ENCODE measurements around the gene DBH.
"Not testable (repeated sequence)": the region's sequence is repeated elsewhere in the genome, so short reads cannot be mapped to it uniquely, and the experiment has no call there.

DBH gene

DNA sequence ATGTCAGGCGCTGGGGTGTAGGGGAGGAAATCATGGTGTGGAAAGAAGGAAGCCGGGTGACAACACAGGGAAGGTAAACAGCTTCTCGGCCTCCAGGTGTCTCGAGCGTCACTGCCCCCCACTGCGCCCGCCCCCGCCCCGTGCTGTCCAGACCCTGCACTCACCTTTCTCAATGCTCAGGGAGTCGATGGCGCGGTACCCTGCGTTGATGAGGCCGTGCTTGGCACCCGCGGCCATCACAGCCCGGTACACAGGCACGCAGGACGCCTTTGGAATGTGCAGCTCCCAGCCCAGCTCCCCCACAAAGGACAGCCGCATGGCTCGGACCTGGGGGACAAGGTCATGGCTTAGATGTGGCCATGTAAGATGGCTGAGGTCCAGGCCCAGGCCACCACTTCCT, 35.2 kb downstream of the DBH start:
- no peak for TF ChIP-seq ZFX (IDR thresholded peaks at IDR 0.05; ENCODE audit: borderline replicate concordance)
- TF ChIP-seq, protein P1, sequence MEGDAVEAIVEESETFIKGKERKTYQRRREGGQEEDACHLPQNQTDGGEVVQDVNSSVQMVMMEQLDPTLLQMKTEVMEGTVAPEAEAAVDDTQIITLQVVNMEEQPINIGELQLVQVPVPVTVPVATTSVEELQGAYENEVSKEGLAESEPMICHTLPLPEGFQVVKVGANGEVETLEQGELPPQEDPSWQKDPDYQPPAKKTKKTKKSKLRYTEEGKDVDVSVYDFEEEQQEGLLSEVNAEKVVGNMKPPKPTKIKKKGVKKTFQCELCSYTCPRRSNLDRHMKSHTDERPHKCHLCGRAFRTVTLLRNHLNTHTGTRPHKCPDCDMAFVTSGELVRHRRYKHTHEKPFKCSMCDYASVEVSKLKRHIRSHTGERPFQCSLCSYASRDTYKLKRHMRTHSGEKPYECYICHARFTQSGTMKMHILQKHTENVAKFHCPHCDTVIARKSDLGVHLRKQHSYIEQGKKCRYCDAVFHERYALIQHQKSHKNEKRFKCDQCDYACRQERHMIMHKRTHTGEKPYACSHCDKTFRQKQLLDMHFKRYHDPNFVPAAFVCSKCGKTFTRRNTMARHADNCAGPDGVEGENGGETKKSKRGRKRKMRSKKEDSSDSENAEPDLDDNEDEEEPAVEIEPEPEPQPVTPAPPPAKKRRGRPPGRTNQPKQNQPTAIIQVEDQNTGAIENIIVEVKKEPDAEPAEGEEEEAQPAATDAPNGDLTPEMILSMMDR (IDR thresholded peaks at IDR 0.05), result no peak
- H3K27ac ChIP-seq, result no peak overlapping the region

DNA sequence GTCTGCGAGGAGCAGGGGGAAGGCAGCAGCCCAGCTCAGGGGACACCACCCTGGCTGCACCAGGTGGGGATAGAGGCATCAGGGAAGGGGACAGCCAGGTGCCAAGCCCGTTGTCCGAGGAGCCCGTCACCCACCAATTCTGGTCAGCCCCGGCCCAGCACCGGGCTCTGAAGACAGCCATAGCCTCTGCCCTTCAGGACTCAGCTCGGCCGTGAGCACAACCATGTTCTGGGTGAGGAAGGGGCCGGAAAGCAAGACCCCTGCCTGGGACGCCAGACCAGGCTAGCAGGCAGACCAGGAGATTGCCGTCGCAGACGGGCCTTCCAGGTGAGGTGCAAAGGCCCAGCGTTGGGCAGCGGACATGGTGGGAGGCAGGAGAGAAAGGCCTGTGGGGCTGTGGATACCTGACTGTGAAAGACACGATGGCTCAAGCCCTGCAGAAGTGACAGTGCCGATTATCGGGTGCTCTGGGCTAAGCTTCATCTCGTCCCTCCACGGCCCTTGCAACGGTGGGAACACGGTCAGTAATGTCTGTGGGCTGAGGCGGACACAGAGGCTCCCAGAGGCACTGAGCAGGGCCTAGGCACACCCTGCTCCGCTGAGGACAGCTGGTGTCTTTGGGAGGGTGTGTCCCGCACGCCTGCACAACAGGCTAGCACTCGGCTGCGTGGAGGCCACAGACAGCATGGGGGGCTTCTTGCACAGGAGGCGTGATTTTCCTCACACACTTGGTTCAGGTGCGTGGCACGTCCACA, 36.5 kb downstream of the DBH start:
- TF ChIP-seq, protein P1 (IDR thresholded peaks at IDR 0.05), result no peak
- no peak for TF ChIP-seq ZFX (IDR thresholded peaks at IDR 0.05; ENCODE audit: borderline replicate concordance)
- H3K27ac ChIP-seq, result no peak overlapping the region

DNA sequence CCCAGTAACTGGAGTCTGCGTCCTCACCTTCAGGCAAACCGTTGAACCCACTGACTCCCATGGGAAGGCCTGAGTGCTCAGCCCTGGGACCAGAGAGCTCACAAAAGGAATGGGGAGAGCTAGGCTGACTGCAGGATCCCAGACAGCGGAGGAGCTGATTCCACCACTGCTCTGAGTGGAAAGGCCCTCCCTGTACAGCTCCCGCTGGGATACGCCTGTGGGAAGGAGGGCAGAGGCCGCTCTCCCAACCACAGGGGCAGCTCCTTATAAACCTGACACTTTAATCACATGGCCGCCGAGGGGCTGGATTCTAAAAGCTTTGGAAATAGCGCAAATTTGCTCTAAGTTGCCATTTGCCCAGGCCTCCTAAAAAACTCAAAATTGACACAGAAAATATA, 37.1 kb downstream of the DBH start:
- TF ChIP-seq, protein P1 (IDR thresholded peaks at IDR 0.05), result no peak
- TF ChIP-seq ZFX (IDR thresholded peaks at IDR 0.05; ENCODE audit: borderline replicate concordance), result no peak
- no peak overlapping the region for H3K27ac ChIP-seq

DNA sequence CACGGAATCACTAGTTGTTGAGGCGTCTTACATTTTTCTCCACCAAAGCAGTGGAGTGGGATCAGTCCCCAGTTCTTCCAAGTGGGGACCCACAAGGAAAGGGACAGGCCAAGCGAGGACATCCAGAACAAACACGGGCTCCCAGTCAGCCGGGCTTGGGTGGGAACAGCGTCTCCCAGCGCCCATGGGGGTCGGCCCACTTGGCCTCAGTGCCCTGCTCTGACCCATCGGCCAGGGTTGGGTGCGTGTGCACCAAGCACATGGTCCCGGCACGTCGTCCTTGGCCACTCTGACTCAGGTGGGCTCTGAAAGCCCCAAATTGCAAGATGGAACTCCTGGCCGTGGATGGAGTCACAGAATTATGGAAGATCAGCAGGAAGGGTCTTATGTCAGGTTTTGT, 37.9 kb downstream of the DBH start:
- H3K27ac ChIP-seq, result no peak overlapping the region
- TF ChIP-seq ZFX (IDR thresholded peaks at IDR 0.05; ENCODE audit: borderline replicate concordance), result no peak
- TF ChIP-seq, protein P1 (IDR thresholded peaks at IDR 0.05), result no peak

DNA sequence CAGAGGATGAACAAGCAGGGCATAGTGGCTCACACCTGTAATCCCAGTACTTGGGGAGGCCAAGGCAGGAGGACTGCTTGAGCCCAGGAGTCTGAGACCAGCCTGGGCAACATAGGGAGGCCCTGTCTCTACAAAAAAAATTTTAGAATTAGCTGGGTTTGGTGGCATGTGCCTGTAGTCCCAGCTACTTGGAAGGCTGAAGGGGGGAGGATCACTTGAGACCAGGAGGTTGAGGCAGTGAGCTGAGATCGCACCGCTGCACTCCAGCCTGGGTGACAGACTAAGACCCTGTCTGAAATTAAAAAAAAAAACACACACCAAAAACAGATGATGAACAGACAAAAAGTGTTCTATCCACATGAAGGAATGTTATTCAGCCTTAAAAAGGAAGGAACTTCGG, 39.6 kb downstream of the DBH start:
- not testable (repeated sequence) for H3K27ac ChIP-seq

DNA sequence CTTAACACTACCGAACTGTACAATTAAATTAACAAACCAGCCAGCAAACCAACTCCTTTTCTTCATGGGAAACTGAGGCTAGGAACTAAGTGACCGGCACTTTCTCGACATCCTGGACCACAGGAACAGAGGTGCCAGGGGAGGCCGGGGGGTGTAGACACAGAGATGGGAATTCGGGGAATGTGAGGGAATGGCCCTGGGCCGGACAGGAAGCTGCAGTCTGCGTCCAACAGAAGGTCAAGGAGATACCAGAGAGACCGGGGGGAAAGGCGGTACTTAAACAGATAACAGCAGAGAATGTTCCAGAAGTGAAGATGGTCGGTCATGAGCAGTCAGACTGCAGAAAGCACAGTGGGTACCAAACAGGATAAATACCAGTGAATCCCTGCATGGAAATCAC, 40.3 kb downstream of the DBH start:
- H3K27ac ChIP-seq, result no peak overlapping the region

DNA sequence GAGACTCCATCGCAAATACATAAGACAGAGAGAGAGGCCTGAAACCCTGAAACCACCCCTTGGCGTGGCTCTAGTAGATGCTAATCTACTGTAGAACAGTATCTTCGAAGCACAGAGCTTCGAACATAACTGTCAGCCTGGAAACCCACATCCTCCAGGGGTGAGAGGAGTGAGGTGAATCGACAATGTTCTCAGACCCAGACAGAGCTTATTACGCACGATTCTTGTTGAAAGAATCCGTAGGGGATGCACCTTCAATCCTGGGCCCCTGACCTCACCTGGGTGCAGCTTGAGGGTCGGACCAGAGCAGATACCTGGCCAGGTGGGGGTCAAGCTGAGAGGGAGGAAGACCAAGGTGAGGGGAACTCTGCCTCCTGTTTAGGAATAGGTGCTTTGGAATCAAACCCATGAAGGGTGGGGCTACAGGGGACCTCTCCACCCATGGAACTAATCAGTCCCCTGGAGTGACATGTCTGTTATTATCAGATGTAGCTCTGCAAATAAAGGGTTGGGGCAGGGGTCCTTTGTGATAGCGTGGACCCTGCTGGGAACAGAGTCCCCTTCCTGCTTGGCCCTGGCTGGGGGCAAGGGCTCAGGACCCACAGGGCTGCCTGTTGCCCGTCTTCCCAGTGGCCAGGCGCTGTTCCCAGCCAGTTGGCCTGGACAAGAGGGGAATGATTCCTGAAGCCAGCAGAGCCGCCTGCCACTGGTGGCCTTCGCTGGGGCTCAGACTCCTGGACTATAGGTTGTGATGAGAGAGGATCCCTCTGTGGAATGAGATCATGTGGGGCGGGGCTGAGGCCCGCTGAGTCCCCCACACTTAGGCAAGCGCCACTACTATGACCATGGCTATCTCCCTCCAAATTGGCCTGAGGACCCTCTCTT, 41.2 kb downstream of the DBH start:
- TF ChIP-seq, protein P1 (IDR thresholded peaks at IDR 0.05), result no peak
- TF ChIP-seq ZFX (IDR thresholded peaks at IDR 0.05; ENCODE audit: borderline replicate concordance), result no peak
- H3K27ac ChIP-seq, result no peak overlapping the region

More for the DNA sequence above, 40.3 kb downstream of the DBH start:
- TF ChIP-seq, protein P1 (IDR thresholded peaks at IDR 0.05), result no peak
- TF ChIP-seq ZFX (IDR thresholded peaks at IDR 0.05; ENCODE audit: borderline replicate concordance), result no peak
